ELR (cell line): Measurements from ENCODE around the gene PSD2.

Source experiments
- DNase-seq: peaks from one replicate; pipeline ENCODE4 v3.0.0-alpha.2; 2015; ENCODE audit warnings: low read depth

PSD2 gene

GRCh38 chr5:139880416-139881142 lies 85.0 kb downstream of the PSD2 start:
- DNase-seq, result no peak

GRCh38 chr5:139881143-139881733 lies 85.6 kb downstream of the PSD2 start:
- no peak for DNase-seq

GRCh38 chr5:139882316-139882715 lies 86.7 kb downstream of the PSD2 start:
- DNase-seq, result no peak

- DNase-seq, result no peak
Observed at GRCh38 chr5:139882961-139883539, 87.4 kb downstream of the PSD2 start.

GRCh38 chr5:139884144-139884543 lies 88.5 kb downstream of the PSD2 start:
- no peak for DNase-seq

GRCh38 chr5:139884734-139885133 lies 89.1 kb downstream of the PSD2 start:
- no peak for DNase-seq

GRCh38 chr5:139885172-139885856 lies 89.7 kb downstream of the PSD2 start:
- DNase-seq, result no peak

GRCh38 chr5:139885857-139886208 lies 90.2 kb downstream of the PSD2 start:
- DNase-seq, result no peak

- no peak for DNase-seq
Observed at GRCh38 chr5:139886213-139886612, 90.6 kb downstream of the PSD2 start.

- DNase-seq, result no peak
Observed at GRCh38 chr5:139888370-139888769, 92.8 kb downstream of the PSD2 start.

GRCh38 chr5:139889410-139889809 lies 93.8 kb downstream of the PSD2 start:
- DNase-seq, result no peak

GRCh38 chr5:139893873-139894272 lies 98.3 kb downstream of the PSD2 start:
- no peak for DNase-seq
